Measurements from ENCODE around the gene SYNPR. TPM values are rescaled to one million over a fixed set of nuclear protein-coding genes. Genes with fewer than 3 reads are reported as not detected.

Gene SYNPR
- polyA plus RNA-seq, 1 donor from 2014 or later = 2.0 TPM

GRCh38 chr3:63656786-63657185, 378.7 kb downstream of the SYNPR start:
- Histone ChIP-seq H3F3A (ENCODE audit: insufficient read depth, low read length, poor library complexity, severe bottlenecking) (no peaks in the 10 kb centered on the region), H3K27me3 (ENCODE audit: insufficient read depth, low read depth, low read length) (no peaks in the 10 kb centered on the region), H3K27ac (ENCODE audit: low read length) (no peak overlapping the region), H3K79me2 (replicated peaks; ENCODE audit: insufficient read depth, low read length) (no peaks in the 10 kb centered on the region), H2AFZ (ENCODE audit: low read depth, low read length) (no peak overlapping the region), H4K20me1 (ENCODE audit: insufficient read depth) (no peaks in the 10 kb centered on the region), H3K4me2 (ENCODE audit: low read length) (no peak overlapping the region), H3K9me2 (ENCODE audit: insufficient read depth, low read length) (no peaks in the 10 kb centered on the region), H3K9ac (ENCODE audit: low read length) (no peak overlapping the region), H3K36me3 (ENCODE audit: insufficient read depth, low read length) (no peaks in the 10 kb centered on the region), H3K4me3 (ENCODE audit: low read length) (no peak overlapping the region), H3K9me3 (ENCODE audit: low read length) (no peaks in the 10 kb centered on the region)
- no peak for TF ChIP-seq RAD21 (conservative IDR thresholded peaks at IDR 0.05)
- no peak for TF ChIP-seq SMC3 (conservative IDR thresholded peaks at IDR 0.05; ENCODE audit: poor library complexity)
- no peak for TF ChIP-seq POLR2AphosphoS5 (IDR thresholded peaks at IDR 0.05)

- Histone ChIP-seq H3K27me3 (ENCODE audit: insufficient read depth, low read depth, low read length) (no peaks in the 10 kb centered on the region), H4K20me1 (ENCODE audit: insufficient read depth) (no peaks in the 10 kb centered on the region), H3K9me2 (ENCODE audit: insufficient read depth, low read length) (no peaks in the 10 kb centered on the region), H3K79me2 (replicated peaks; ENCODE audit: insufficient read depth, low read length) (no peaks in the 10 kb centered on the region), H3F3A (ENCODE audit: insufficient read depth, low read length, poor library complexity, severe bottlenecking) (no peaks in the 10 kb centered on the region), H3K4me3 (ENCODE audit: low read length) (no peak overlapping the region), H2AFZ (ENCODE audit: low read depth, low read length) (no peak overlapping the region), H3K9ac (ENCODE audit: low read length) (no peak overlapping the region), H3K4me2 (ENCODE audit: low read length) (no peak overlapping the region), H3K27ac (ENCODE audit: low read length) (no peak overlapping the region), H3K9me3 (ENCODE audit: low read length) (no peaks in the 10 kb centered on the region), H3K36me3 (ENCODE audit: insufficient read depth, low read length) (no peaks in the 10 kb centered on the region)
- no peak for TF ChIP-seq MXI1 (conservative IDR thresholded peaks at IDR 0.05; ENCODE audit: poor library complexity, severe bottlenecking)
- TF ChIP-seq POLR2AphosphoS5 (IDR thresholded peaks at IDR 0.05) = no peak
- TF ChIP-seq CTCF (IDR thresholded peaks at IDR 0.05; ENCODE audit: poor library complexity, severe bottlenecking) = no peak
- TF ChIP-seq TAF1 (IDR thresholded peaks at IDR 0.05; ENCODE audit: low read depth) = no peak
- no peak for TF ChIP-seq REST (IDR thresholded peaks at IDR 0.05; ENCODE audit: borderline replicate concordance)
- no peak for TF ChIP-seq EP300 (conservative IDR thresholded peaks at IDR 0.05; ENCODE audit: poor library complexity, severe bottlenecking)
- no peak for TF ChIP-seq EZH2 (IDR thresholded peaks at IDR 0.05; ENCODE audit: borderline replicate concordance, insufficient read depth, low read length, poor library complexity, severe bottlenecking)
- TF ChIP-seq SMC3 (conservative IDR thresholded peaks at IDR 0.05; ENCODE audit: poor library complexity) = no peak
These were observed 383.1 kb downstream of the SYNPR start for GRCh38 chr3:63661242-63661641.

GRCh38 chr3:63662011-63662410, 383.9 kb downstream of the SYNPR start:
- H3K27ac ChIP-seq (ENCODE audit: low read length) = no peak overlapping the region
- H3K36me3 ChIP-seq (ENCODE audit: insufficient read depth, low read length) = no peaks in the 10 kb centered on the region
- TF ChIP-seq CTCF (IDR thresholded peaks at IDR 0.05; ENCODE audit: poor library complexity, severe bottlenecking) (no peak), EZH2 (IDR thresholded peaks at IDR 0.05; ENCODE audit: borderline replicate concordance, insufficient read depth, low read length, poor library complexity, severe bottlenecking) (no peak), POLR2AphosphoS5 (IDR thresholded peaks at IDR 0.05) (no peak), MXI1 (conservative IDR thresholded peaks at IDR 0.05; ENCODE audit: poor library complexity, severe bottlenecking) (no peak), TAF1 (IDR thresholded peaks at IDR 0.05; ENCODE audit: low read depth) (no peak), REST (IDR thresholded peaks at IDR 0.05; ENCODE audit: borderline replicate concordance) (no peak), RAD21 (conservative IDR thresholded peaks at IDR 0.05) (no peak), EP300 (conservative IDR thresholded peaks at IDR 0.05; ENCODE audit: poor library complexity, severe bottlenecking) (no peak), SMC3 (conservative IDR thresholded peaks at IDR 0.05; ENCODE audit: poor library complexity) (no peak)
- H2AFZ ChIP-seq (ENCODE audit: low read depth, low read length) = no peak overlapping the region
- no peaks in the 10 kb centered on the region for H4K20me1 ChIP-seq (ENCODE audit: insufficient read depth)
- H3F3A ChIP-seq (ENCODE audit: insufficient read depth, low read length, poor library complexity, severe bottlenecking) = no peaks in the 10 kb centered on the region
- H3K9ac ChIP-seq (ENCODE audit: low read length) = no peak overlapping the region
- H3K27me3 ChIP-seq (ENCODE audit: insufficient read depth, low read depth, low read length) = no peaks in the 10 kb centered on the region
- no peaks in the 10 kb centered on the region for H3K9me2 ChIP-seq (ENCODE audit: insufficient read depth, low read length)
- no peak overlapping the region for H3K4me2 ChIP-seq (ENCODE audit: low read length)
- no peak overlapping the region for H3K4me3 ChIP-seq (ENCODE audit: low read length)
- no peaks in the 10 kb centered on the region for H3K9me3 ChIP-seq (ENCODE audit: low read length)
- no peaks in the 10 kb centered on the region for H3K79me2 ChIP-seq (replicated peaks; ENCODE audit: insufficient read depth, low read length)
